Ishikawa (cell line): ENCODE measurements around the gene POU2F1.

Experiments used
- CEBPB ChIP-seq: IDR thresholded peaks from 2 replicates; pipeline ENCODE4 v1.6.1; 2012
- CREB1 ChIP-seq: IDR thresholded peaks from 2 replicates; pipeline ENCODE4 v1.6.1; 2012; ENCODE audit warnings: low read depth
- EGR1 ChIP-seq: IDR thresholded peaks from 2 replicates; pipeline ENCODE4 v1.6.1; 2012
- EP300 ChIP-seq: IDR thresholded peaks from 2 replicates; pipeline ENCODE4 v1.6.1; 2012; ENCODE audit warnings: borderline replicate concordance
- FOXM1 ChIP-seq: IDR thresholded peaks from 2 replicates; pipeline ENCODE4 v1.6.1; 2012; ENCODE audit warnings: low read depth, borderline replicate concordance
- NFIC ChIP-seq: IDR thresholded peaks from 2 replicates; pipeline ENCODE4 v1.6.1; 2012
- RAD21 ChIP-seq: IDR thresholded peaks from 2 replicates; pipeline ENCODE4 v1.6.1; 2012; ENCODE audit warnings: low read depth
- TAF1 ChIP-seq: IDR thresholded peaks from 2 replicates; pipeline ENCODE4 v1.6.1; 2012; ENCODE audit warnings: low read depth, mild to moderate bottlenecking
- TCF12 ChIP-seq: IDR thresholded peaks from 2 replicates; pipeline ENCODE4 v1.6.1; 2012; ENCODE audit warnings: low read depth
- YY1 ChIP-seq: IDR thresholded peaks from 2 replicates; pipeline ENCODE4 v1.6.1; 2012; ENCODE audit warnings: low read depth
- ZBTB7A ChIP-seq: IDR thresholded peaks from 2 replicates; pipeline ENCODE4 v1.6.1; 2012; ENCODE audit warnings: low read depth
- TF ChIP-seq, protein P1 (sequence below): IDR thresholded peaks from 2 replicates; pipeline ENCODE4 v1.6.1; 2012
- TF ChIP-seq, protein P2 (sequence below): IDR thresholded peaks from 2 replicates; pipeline ENCODE4 v1.6.1; 2012; ENCODE audit warnings: low read depth, mild to moderate bottlenecking
- TF ChIP-seq, protein P3 (sequence below): IDR thresholded peaks from 2 replicates; pipeline ENCODE4 v1.6.1; 2012

DNA sequence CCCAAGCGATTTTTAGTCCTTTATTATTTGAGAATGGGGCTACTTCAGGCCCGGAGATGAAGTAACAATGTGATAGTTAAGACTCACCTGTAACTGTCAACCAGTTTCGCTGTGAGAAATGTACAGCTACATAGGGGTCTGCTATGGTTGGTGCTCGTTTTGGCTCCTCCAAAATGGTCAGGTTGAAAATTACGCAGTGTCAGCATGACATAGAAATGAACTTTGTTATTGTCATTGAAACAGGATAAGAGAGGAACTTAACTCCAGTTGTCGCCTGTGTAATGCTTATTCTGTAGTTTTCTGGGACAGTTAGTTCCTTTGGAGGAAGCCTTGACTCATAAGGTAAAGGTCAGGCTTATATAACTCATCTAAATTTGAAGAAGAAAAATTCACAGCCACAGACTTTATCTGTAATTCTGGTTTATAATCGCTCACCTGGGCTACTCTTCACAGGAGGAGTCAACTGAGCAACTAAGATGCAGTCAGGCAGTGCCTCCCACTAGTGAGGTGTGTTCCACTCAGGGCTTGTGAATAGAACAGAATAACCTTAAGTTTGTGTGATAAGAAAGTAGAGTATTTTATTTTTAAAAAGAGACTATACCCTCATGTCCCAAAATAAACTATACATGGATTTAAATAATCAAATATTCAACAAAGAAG lies 166.7 kb downstream of the POU2F1 start:
- TF ChIP-seq RAD21 (no peak), CEBPB (no peak), TAF1 (no peak), EP300 (no peak), CREB1 (no peak), EGR1 (no peak), YY1 (no peak), TCF12 (no peak), ZBTB7A (no peak), FOXM1 (no peak), NFIC (no peak)
- TF ChIP-seq, protein P1, sequence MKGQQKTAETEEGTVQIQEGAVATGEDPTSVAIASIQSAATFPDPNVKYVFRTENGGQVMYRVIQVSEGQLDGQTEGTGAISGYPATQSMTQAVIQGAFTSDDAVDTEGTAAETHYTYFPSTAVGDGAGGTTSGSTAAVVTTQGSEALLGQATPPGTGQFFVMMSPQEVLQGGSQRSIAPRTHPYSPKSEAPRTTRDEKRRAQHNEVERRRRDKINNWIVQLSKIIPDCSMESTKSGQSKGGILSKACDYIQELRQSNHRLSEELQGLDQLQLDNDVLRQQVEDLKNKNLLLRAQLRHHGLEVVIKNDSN: no peak
- TF ChIP-seq, protein P2, sequence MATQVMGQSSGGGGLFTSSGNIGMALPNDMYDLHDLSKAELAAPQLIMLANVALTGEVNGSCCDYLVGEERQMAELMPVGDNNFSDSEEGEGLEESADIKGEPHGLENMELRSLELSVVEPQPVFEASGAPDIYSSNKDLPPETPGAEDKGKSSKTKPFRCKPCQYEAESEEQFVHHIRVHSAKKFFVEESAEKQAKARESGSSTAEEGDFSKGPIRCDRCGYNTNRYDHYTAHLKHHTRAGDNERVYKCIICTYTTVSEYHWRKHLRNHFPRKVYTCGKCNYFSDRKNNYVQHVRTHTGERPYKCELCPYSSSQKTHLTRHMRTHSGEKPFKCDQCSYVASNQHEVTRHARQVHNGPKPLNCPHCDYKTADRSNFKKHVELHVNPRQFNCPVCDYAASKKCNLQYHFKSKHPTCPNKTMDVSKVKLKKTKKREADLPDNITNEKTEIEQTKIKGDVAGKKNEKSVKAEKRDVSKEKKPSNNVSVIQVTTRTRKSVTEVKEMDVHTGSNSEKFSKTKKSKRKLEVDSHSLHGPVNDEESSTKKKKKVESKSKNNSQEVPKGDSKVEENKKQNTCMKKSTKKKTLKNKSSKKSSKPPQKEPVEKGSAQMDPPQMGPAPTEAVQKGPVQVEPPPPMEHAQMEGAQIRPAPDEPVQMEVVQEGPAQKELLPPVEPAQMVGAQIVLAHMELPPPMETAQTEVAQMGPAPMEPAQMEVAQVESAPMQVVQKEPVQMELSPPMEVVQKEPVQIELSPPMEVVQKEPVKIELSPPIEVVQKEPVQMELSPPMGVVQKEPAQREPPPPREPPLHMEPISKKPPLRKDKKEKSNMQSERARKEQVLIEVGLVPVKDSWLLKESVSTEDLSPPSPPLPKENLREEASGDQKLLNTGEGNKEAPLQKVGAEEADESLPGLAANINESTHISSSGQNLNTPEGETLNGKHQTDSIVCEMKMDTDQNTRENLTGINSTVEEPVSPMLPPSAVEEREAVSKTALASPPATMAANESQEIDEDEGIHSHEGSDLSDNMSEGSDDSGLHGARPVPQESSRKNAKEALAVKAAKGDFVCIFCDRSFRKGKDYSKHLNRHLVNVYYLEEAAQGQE: no peak
- TF ChIP-seq, protein P3, sequence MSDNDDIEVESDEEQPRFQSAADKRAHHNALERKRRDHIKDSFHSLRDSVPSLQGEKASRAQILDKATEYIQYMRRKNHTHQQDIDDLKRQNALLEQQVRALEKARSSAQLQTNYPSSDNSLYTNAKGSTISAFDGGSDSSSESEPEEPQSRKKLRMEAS: no peak
